MM.1S (cell line): ENCODE measurements around the gene TMEM238.
"Not testable (repeated sequence)": the region's sequence is repeated elsewhere in the genome, so short reads cannot be mapped to it uniquely, and the experiment has no call there.

Experiments
- DNase-seq: peaks from one replicate; pipeline ENCODE4 v3.0.0-alpha.2; 2015
- H2AFZ ChIP-seq: fragments of 300-600 bp; sonication (generic); 2 replicates; pipeline ENCODE4 v1.6.0; 2016; ENCODE audit warnings: antibody characterized with exemption, low read length
- H3F3A ChIP-seq: fragments of 300-600 bp; sonication (generic); 2 replicates; pipeline ENCODE4 v1.6.1; 2016; ENCODE audit warnings: mild to moderate bottlenecking, antibody characterized with exemption, low read length, moderate library complexity, mixed read lengths; ENCODE audit not compliant: insufficient read depth
- H3K27ac ChIP-seq: fragments of 300-600 bp; sonication (generic); 2 replicates; pipeline ENCODE4 v1.5.1; 2016; ENCODE audit warnings: mild to moderate bottlenecking, low read length
- H3K27me3 ChIP-seq: fragments of 300-600 bp; sonication (generic); replicated peaks from 2 replicates; pipeline ENCODE4 v1.6.0; 2016; ENCODE audit warnings: low read length; ENCODE audit not compliant: insufficient read depth
- H3K36me3 ChIP-seq: fragments of 300-600 bp; sonication (generic); replicated peaks from 2 replicates; pipeline ENCODE4 v1.6.1; 2016; ENCODE audit warnings: mild to moderate bottlenecking, low read length, mixed read lengths; ENCODE audit not compliant: insufficient read depth
- H3K4me1 ChIP-seq: fragments of 300-600 bp; sonication (generic); 2 replicates; pipeline ENCODE4 v1.6.1; 2016; ENCODE audit warnings: low read length, mixed read lengths
- H3K4me2 ChIP-seq: fragments of 300-600 bp; sonication (generic); 2 replicates; pipeline ENCODE4 v1.6.0; 2016; ENCODE audit warnings: low read depth, low read length
- H3K4me3 ChIP-seq: fragments of 300-600 bp; sonication (generic); 2 replicates; pipeline ENCODE4 v1.5.1; 2016; ENCODE audit warnings: low read length, mixed read lengths
- H3K79me2 ChIP-seq: fragments of 300-600 bp; sonication (generic); 2 replicates; pipeline ENCODE4 v1.6.1; 2016; ENCODE audit warnings: mixed run types, low read length, mixed read lengths
- H3K9ac ChIP-seq: fragments of 300-600 bp; sonication (generic); 2 replicates; pipeline ENCODE4 v1.6.1; 2016; ENCODE audit warnings: low read length, mixed read lengths
- H3K9me2 ChIP-seq: fragments of 300-600 bp; sonication (generic); replicated peaks from 2 replicates; pipeline ENCODE4 v1.6.1; 2016; ENCODE audit warnings: mild to moderate bottlenecking, low read length, mixed read lengths; ENCODE audit not compliant: insufficient read depth
- H3K9me3 ChIP-seq: fragments of 300-600 bp; sonication (generic); replicated peaks from 2 replicates; pipeline ENCODE4 v1.6.1; 2016; ENCODE audit warnings: mild to moderate bottlenecking, low read length, mixed read lengths; ENCODE audit not compliant: insufficient read depth
- H4K20me1 ChIP-seq: fragments of 300-600 bp; sonication (generic); 2 replicates; pipeline ENCODE4 v1.6.1; 2016; ENCODE audit warnings: mild to moderate bottlenecking, low read length, moderate library complexity, mixed read lengths; ENCODE audit not compliant: insufficient read depth
- CTCF ChIP-seq: fragments of 300-600 bp; sonication (generic); IDR thresholded peaks from 2 replicates; pipeline ENCODE4 v1.5.1; 2016; ENCODE audit warnings: antibody characterized with exemption, low read length, mixed read lengths
- EZH2 ChIP-seq: fragments of 300-600 bp; sonication (generic); optimal IDR thresholded peaks from 2 replicates; pipeline ENCODE3; 2017; ENCODE audit warnings: low read depth, mild to moderate bottlenecking, antibody characterized with exemption, low read length, mixed read lengths
- EZH2phosphoT487 ChIP-seq: fragments of 300-600 bp; sonication (generic); IDR thresholded peaks from 2 replicates; pipeline ENCODE4 v1.6.1; 2018; ENCODE audit warnings: antibody characterized with exemption, low read length

Gene TMEM238

GRCh38 chr19:55407800-55408532 is 23.9 kb upstream of the TMEM238 start:
- peaks cover 20% of the 10 kb centered on the region for H3K4me1 ChIP-seq
- no peak for TF ChIP-seq CTCF
- no peak for TF ChIP-seq EZH2
- TF ChIP-seq EZH2phosphoT487: no peak
- H3K9me3 ChIP-seq: no peaks in the 10 kb centered on the region
- peak overlapping the region; percentile 89 for H3K4me3 ChIP-seq
- H4K20me1 ChIP-seq: peaks cover 15% of the 10 kb centered on the region
- H3K9me2 ChIP-seq: no peaks in the 10 kb centered on the region
- peak overlapping the region; percentile 99 for H2AFZ ChIP-seq
- peak overlapping the region; percentile 91 for H3K9ac ChIP-seq
- peaks cover 13% of the 10 kb centered on the region for H3K36me3 ChIP-seq
- peaks cover 20% of the 10 kb centered on the region for H3F3A ChIP-seq
- H3K27me3 ChIP-seq: peaks cover 5% of the 10 kb centered on the region; the same call in 1 of the 2 replicates
- peaks cover 39% of the 10 kb centered on the region for H3K79me2 ChIP-seq
- peak overlapping the region; percentile 98 for H3K4me2 ChIP-seq
- DNase-seq: peak; percentile 99
- H3K27ac ChIP-seq: peak overlapping the region; percentile 93

GRCh38 chr19:55407550-55407799 is 23.4 kb upstream of the TMEM238 start, which contains the start of gene UBE2S:
Gene UBE2S (minus strand): TSS chr19:55407788. CDS start chr19:55407589, 199 bp downstream.
- Histone ChIP-seq H3K4me2 (peak within 1 kb of the TSS; percentile 98), H2AFZ (peak within 1 kb of the TSS; percentile 99)

GRCh38 chr19:55406826-55407549 is 22.9 kb upstream of the TMEM238 start:
- Histone ChIP-seq H3K27ac (peak overlapping the region; percentile 93; the same call in 1 of the 2 replicates), H3F3A (peaks cover 26% of the 10 kb centered on the region)

More at GRCh38 chr19:55407550-55407799, 23.4 kb upstream of the TMEM238 start, which contains the start of gene UBE2S:
- DNase-seq, H3K9me3 ChIP-seq, H3K27me3 ChIP-seq, H3K9me2 ChIP-seq: not testable (repeated sequence)
- peaks cover 17% of the 10 kb centered on the region for H3K36me3 ChIP-seq
- peak within 1 kb of the TSS; percentile 91 for H3K9ac ChIP-seq
- peak within 1 kb of the TSS; percentile 93 for H3K27ac ChIP-seq
- H4K20me1 ChIP-seq: peaks cover 20% of the 10 kb centered on the region
- H3K79me2 ChIP-seq: peaks cover 44% of the 10 kb centered on the region
- peaks cover 20% of the 10 kb centered on the region for H3K4me1 ChIP-seq
- H3K4me3 ChIP-seq: peak within 1 kb of the TSS; percentile 89
- peaks cover 21% of the 10 kb centered on the region for H3F3A ChIP-seq

More at GRCh38 chr19:55406826-55407549, 22.9 kb upstream of the TMEM238 start:
- Histone ChIP-seq H3K36me3 (peaks cover 17% of the 10 kb centered on the region), H3K4me1 (peaks cover 20% of the 10 kb centered on the region), H3K9me3 (no peaks in the 10 kb centered on the region), H3K9me2 (no peaks in the 10 kb centered on the region), H3K79me2 (peaks cover 46% of the 10 kb centered on the region), H3K9ac (peak overlapping the region; percentile 91), H2AFZ (no peak overlapping the region), H3K27me3 (peaks cover 5% of the 10 kb centered on the region; the same call in 1 of the 2 replicates), H4K20me1 (peaks cover 20% of the 10 kb centered on the region), H3K4me2 (peak overlapping the region; percentile 98), H3K4me3 (peak overlapping the region; percentile 89)
- DNase-seq: peak; percentile 30
- TF ChIP-seq EZH2 (no peak), EZH2phosphoT487 (no peak), CTCF (no peak)
